Panc1 (cell line): Measurements from ENCODE around the gene ZFP62. TPM values are rescaled to one million over a fixed set of nuclear protein-coding genes. Genes with fewer than 3 reads are reported as not detected.

Experiments
- ATAC-seq: fragments of 200-7000 bp; cut with Tn5 transposase; 2 replicates; pipeline ENCODE4 v1.9.1; 2020; ENCODE audit warnings: mild to moderate bottlenecking, moderate library complexity
- BruUV-seq: library from RNA; stranded (reverse); fragments of 400-500 nt; replicated peaks from 2 replicates; lab custom pipeline; 2021; lab: Mats Ljungman, UMichigan
- CTCF ChIA-PET: fragments of 300-600 bp; sonication (Branson Sonifier 250); formaldehyde crosslinking; loops from one replicate; lab custom pipeline; 2022; ENCODE audit warnings: antibody characterized with exemption; lab: Charles Lee
- POLR2A ChIA-PET: fragments of 300-600 bp; sonication (Branson Sonifier 250); formaldehyde crosslinking; loops from one replicate; lab custom pipeline; 2022; ENCODE audit warnings: antibody characterized with exemption; lab: Charles Lee
- DNase-seq: peaks from one replicate; pipeline ENCODE4 v3.0.0-alpha.2; 2010; ENCODE audit warnings: low read depth, low spot score
- H3K27ac ChIP-seq: 2 replicates; pipeline ENCODE4 v1.5.1; 2011; ENCODE audit warnings: mild to moderate bottlenecking, low read length, inconsistent platforms
- H3K27me3 ChIP-seq: fragments of 200-500 bp; sonication (Bioruptor generic); 2 replicates; pipeline ENCODE4 v1.6.0; 2014; ENCODE audit warnings: low read length, inconsistent platforms; ENCODE audit not compliant: control insufficient read depth, insufficient read depth
- H3K36me3 ChIP-seq: fragments of 200-500 bp; sonication (Bioruptor generic); 2 replicates; pipeline ENCODE4 v1.5.1; 2014; ENCODE audit warnings: inconsistent platforms, mild to moderate bottlenecking, low read length, moderate library complexity; ENCODE audit not compliant: control insufficient read depth, insufficient read depth
- H3K4me1 ChIP-seq: 2 replicates; pipeline ENCODE4 v1.5.1; 2011; ENCODE audit warnings: inconsistent platforms, mild to moderate bottlenecking, low read length, moderate library complexity; ENCODE audit not compliant: control insufficient read depth, insufficient read depth
- H3K4me3 ChIP-seq, 2 experiments: 2 replicates each; pipeline ENCODE4 v1.5.1; 2011 to 2012; ENCODE audit warnings: low read depth in 2 of 2, low read length in 2 of 2, mild to moderate bottlenecking in 2 of 2, inconsistent platforms in 1 of 2, moderate library complexity in 1 of 2
- H3K9me3 ChIP-seq: fragments of 200-500 bp; sonication (Bioruptor generic); 2 replicates; pipeline ENCODE4 v1.5.1; 2014; ENCODE audit warnings: low read depth, mild to moderate bottlenecking, inconsistent platforms, low read length, moderate library complexity; ENCODE audit not compliant: control insufficient read depth, insufficient read depth
- CTCF ChIP-seq: fragments of 450-650 bp; IDR thresholded peaks from 2 replicates; pipeline ENCODE4 v1.5.1; 2017; ENCODE audit warnings: mild to moderate bottlenecking
- POLR2AphosphoS5 ChIP-seq: IDR thresholded peaks from 2 replicates; pipeline ENCODE4 v1.6.1; 2012; ENCODE audit warnings: mild to moderate bottlenecking, low read depth, low read length, moderate library complexity
- SIN3A ChIP-seq: IDR thresholded peaks from 2 replicates; pipeline ENCODE4 v1.6.1; 2012; ENCODE audit warnings: low read depth, mild to moderate bottlenecking, low read length, moderate library complexity, borderline replicate concordance; ENCODE audit not compliant: insufficient read depth
- TCF7L2 ChIP-seq: IDR thresholded peaks from 2 replicates; pipeline ENCODE4 v1.6.1; 2011; ENCODE audit warnings: mild to moderate bottlenecking, low read depth, low read length, inconsistent platforms
- in situ Hi-C: cut with HindIII; loops from 2 replicates; pipeline ENCODE4 v1.10.0; 2016; ENCODE audit warnings: low sequenced_read_pairs, low pct_unique_long_range_greater_than_20kb
- intact Hi-C: fragments of 100-400 bp; cut with micrococcal nuclease; formaldehyde crosslinking; loops from one replicate; pipeline ENCODE4 v1.10.0; 2022; ENCODE audit not compliant: unreplicated experiment
- total RNA-seq: library from RNA; stranded (reverse); gene quantifications from one replicate; pipeline ENCODE4 v1.2.1, GENCODE V29; 2021; ENCODE audit not compliant: unreplicated experiment
- TF ChIP-seq, protein P1 (sequence below), 2 experiments: IDR thresholded peaks; 2 replicates each; pipeline ENCODE4 v1.6.1; 2011 to 2012; ENCODE audit warnings: low read depth in 2 of 2, control low read depth in 1 of 2, low read length in 1 of 2, mild to moderate bottlenecking in 1 of 2, moderate library complexity in 1 of 2; ENCODE audit not compliant: insufficient read depth in 1 of 2

ZFP62 gene
- total RNA-seq, 1 experiment from 2014 or later, result 17.8 TPM

DNA sequence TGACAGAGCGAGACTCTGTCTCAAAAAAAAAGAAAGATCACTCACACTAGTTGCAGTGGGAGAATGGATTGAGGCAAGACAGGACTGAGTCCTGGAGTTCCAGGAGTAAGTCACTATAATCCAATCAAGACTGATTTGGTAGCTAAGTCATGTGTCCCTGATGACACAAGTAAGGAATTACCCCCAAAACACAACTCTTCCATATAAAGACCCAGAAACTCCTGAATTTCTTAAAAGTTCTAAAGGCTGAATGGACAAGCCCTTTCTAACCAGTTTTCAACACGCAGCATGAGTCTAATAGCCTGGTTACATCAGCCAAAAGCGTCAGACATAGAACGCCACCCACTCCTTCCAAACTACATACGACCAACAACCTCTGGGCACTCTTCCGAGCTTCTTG is 2.5 kb downstream of the ZFP62 start:
- H3K27me3 ChIP-seq, result no peaks in the 10 kb centered on the region
- H3K4me1 ChIP-seq, result peaks cover 7% of the 10 kb centered on the region; the same call in 1 of the 2 replicates
- in situ Hi-C loops, result no loop called here
- ATAC-seq, result no peak
- TF ChIP-seq TCF7L2 (no peak), SIN3A (no peak), POLR2AphosphoS5 (no peak), CTCF (no peak)
- TF ChIP-seq, protein P1, sequence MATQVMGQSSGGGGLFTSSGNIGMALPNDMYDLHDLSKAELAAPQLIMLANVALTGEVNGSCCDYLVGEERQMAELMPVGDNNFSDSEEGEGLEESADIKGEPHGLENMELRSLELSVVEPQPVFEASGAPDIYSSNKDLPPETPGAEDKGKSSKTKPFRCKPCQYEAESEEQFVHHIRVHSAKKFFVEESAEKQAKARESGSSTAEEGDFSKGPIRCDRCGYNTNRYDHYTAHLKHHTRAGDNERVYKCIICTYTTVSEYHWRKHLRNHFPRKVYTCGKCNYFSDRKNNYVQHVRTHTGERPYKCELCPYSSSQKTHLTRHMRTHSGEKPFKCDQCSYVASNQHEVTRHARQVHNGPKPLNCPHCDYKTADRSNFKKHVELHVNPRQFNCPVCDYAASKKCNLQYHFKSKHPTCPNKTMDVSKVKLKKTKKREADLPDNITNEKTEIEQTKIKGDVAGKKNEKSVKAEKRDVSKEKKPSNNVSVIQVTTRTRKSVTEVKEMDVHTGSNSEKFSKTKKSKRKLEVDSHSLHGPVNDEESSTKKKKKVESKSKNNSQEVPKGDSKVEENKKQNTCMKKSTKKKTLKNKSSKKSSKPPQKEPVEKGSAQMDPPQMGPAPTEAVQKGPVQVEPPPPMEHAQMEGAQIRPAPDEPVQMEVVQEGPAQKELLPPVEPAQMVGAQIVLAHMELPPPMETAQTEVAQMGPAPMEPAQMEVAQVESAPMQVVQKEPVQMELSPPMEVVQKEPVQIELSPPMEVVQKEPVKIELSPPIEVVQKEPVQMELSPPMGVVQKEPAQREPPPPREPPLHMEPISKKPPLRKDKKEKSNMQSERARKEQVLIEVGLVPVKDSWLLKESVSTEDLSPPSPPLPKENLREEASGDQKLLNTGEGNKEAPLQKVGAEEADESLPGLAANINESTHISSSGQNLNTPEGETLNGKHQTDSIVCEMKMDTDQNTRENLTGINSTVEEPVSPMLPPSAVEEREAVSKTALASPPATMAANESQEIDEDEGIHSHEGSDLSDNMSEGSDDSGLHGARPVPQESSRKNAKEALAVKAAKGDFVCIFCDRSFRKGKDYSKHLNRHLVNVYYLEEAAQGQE (IDR thresholded peaks at IDR 0.05; ENCODE audit: insufficient read depth in 1 of 2, low read depth in 2 of 2, low read length in 1 of 2), result no peak
- H3K27ac ChIP-seq, result no peak overlapping the region
- H3K9me3 ChIP-seq, result peaks cover 18% of the 10 kb centered on the region; the same call in 1 of the 2 replicates
- POLR2A ChIA-PET, result no interaction called here
- CTCF ChIA-PET, result no interaction called here
- no peak for DNase-seq
- intact Hi-C loops, result loop anchor here (5.0 kb wide), 1 partner anchor 71 kb away; no protein-coding TSS in a partner anchor
- H3K4me3 ChIP-seq, result no peak overlapping the region
- no TSS peak for BruUV-seq
- H3K36me3 ChIP-seq, result no peaks in the 10 kb centered on the region; the same call in 1 of the 2 replicates

DNA sequence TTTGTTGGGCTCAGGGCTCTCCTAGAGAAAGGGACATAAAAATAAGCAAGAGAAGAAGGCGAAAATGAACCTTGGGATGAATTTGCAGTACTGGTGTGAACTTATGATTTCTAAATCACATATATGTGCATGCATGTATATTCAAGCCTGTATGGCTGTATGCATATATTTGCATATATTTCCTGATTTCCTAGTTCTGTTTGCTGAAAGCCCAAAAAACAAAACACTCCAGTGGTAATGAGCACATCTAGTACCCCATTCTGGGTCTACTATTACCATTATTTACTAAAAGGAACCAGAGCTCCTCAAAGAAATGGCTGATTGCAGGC is 7.3 kb downstream of the ZFP62 start:
- ChIA-PET CTCF (no interaction called here), POLR2A (no interaction called here)
- ATAC-seq, result no peak
- TF ChIP-seq, protein P1 (IDR thresholded peaks at IDR 0.05; ENCODE audit: insufficient read depth in 1 of 2, low read depth in 2 of 2, low read length in 1 of 2), result no peak
- TF ChIP-seq POLR2AphosphoS5, result no peak
- no peak for TF ChIP-seq TCF7L2
- no peak for TF ChIP-seq SIN3A
- TF ChIP-seq CTCF, result no peak
- no peak overlapping the region for H3K4me3 ChIP-seq
- H3K9me3 ChIP-seq, result peaks cover 62% of the 10 kb centered on the region
- H3K36me3 ChIP-seq, result peaks cover 5% of the 10 kb centered on the region; the same call in 1 of the 2 replicates
- no peaks in the 10 kb centered on the region for H3K27me3 ChIP-seq
- no peaks in the 10 kb centered on the region for H3K4me1 ChIP-seq
- DNase-seq, result no peak
- BruUV-seq, result no TSS peak
- H3K27ac ChIP-seq, result no peak overlapping the region
- intact Hi-C loops, result no loop called here
- in situ Hi-C loops, result no loop called here
